ENCODE results near the gene SEC14L1. TPM values are rescaled to one million over a fixed set of nuclear protein-coding genes. Genes with fewer than 3 reads are reported as not detected.
"Not testable (repeated sequence)": the region's sequence is repeated elsewhere in the genome, so short reads cannot be mapped to it uniquely, and the experiment has no call there.

The SEC14L1 gene
- total and polyA plus RNA-seq, 2 of the 8 experiments (the other 6 are each of a cell fraction or from before 2014, with no cell fraction given): 27.2 to 74.4 TPM

GRCh38 chr17:77111165-77111933 lies 29.4 kb upstream of the SEC14L1 start:
- peaks cover 4 to 15% (median 6%) of the 10 kb centered on the region in 4 experiments; a peak in 4 of 7 replicates for H3K4me1 ChIP-seq (replicated peaks in 1 of 4; ENCODE audit: control insufficient read depth in 3 of 4, insufficient read depth in 4 of 4, low read length in 3 of 4)
- H2BK20ac ChIP-seq (ENCODE audit: low read length); CTCF ChIA-PET (ENCODE audit: partially characterized antibody); H4K8ac ChIP-seq (ENCODE audit: extremely low read depth, insufficient read depth, low read length); H3K27me3 ChIP-seq (replicated peaks in 1 of 4; ENCODE audit: control insufficient read depth in 3 of 4, extremely low read depth in 1 of 4, insufficient read depth in 3 of 4, low read length in 3 of 4); H2BK5ac ChIP-seq (ENCODE audit: low read depth, low read length); H4K91ac ChIP-seq (replicated peaks; ENCODE audit: insufficient read length, low read length); H2BK120ac ChIP-seq (replicated peaks; ENCODE audit: low read depth, low read length); H3K4ac ChIP-seq (replicated peaks; ENCODE audit: insufficient read length, low read depth, low read length); FAIRE-seq; H3K79me1 ChIP-seq (ENCODE audit: low read depth, low read length); H2AFZ ChIP-seq (ENCODE audit: low read length); H2BK12ac ChIP-seq (ENCODE audit: low read depth, low read length); H3K4me3 ChIP-seq (ENCODE audit: extremely low read depth in 1 of 4, insufficient read depth in 2 of 4, low read depth in 3 of 4, low read length in 4 of 4); DNase-seq (ENCODE audit: low read depth in 1 of 2, low spot score in 2 of 2); H3K36me3 ChIP-seq (ENCODE audit: control insufficient read depth in 2 of 4, insufficient read depth in 4 of 4, low read length in 3 of 4); H4K20me1 ChIP-seq (replicated peaks in 1 of 2; ENCODE audit: control insufficient read depth in 1 of 2, insufficient read depth in 2 of 2, low read length in 2 of 2); H2AK5ac ChIP-seq (ENCODE audit: low read depth, low read length); H3K23ac ChIP-seq (ENCODE audit: insufficient read length); H2BK15ac ChIP-seq (ENCODE audit: low read length); H3K9me3 ChIP-seq (ENCODE audit: insufficient read depth in 2 of 2, low read depth in 1 of 2, low read length in 1 of 2); H3K79me2 ChIP-seq (ENCODE audit: control insufficient read depth in 1 of 2, insufficient read depth in 2 of 2, low read length in 2 of 2); H3K14ac ChIP-seq (ENCODE audit: insufficient read length); H3K23me2 ChIP-seq (ENCODE audit: low read depth, low read length); H3K27ac ChIP-seq (ENCODE audit: low read depth, low read length); H3K56ac ChIP-seq (replicated peaks; ENCODE audit: insufficient read length, low read depth, low read length); H3K4me2 ChIP-seq (ENCODE audit: insufficient read depth in 1 of 2, low read depth in 2 of 2, low read length in 2 of 2); H3K18ac ChIP-seq (ENCODE audit: extremely low read depth, low read length); POLR2A ChIA-PET (ENCODE audit: partially characterized antibody); H3K9ac ChIP-seq (replicated peaks in 1 of 4; ENCODE audit: extremely low read depth in 1 of 4, low read depth in 3 of 4, low read length in 3 of 4); H4K5ac ChIP-seq (ENCODE audit: insufficient read length, low read depth, low read length): not testable (repeated sequence)
- 87 to 100% methylated on average over 1 to 10 of the region's 11 CpGs for WGBS, 2 experiments (ENCODE audit: extremely low coverage in 1 of 2, insufficient coverage in 1 of 2, insufficient read length in 1 of 2, insufficient replicate concordance in 2 of 2, low coverage in 1 of 2, low lambda C conversion rate in 2 of 2, missing lambda C conversion rate in 1 of 2)
